Muscle of back (tissue), 11 donors: Measurements from ENCODE around the gene GABBR2. TPM values are rescaled to one million over a fixed set of nuclear protein-coding genes. Genes with fewer than 3 reads are reported as not detected.
A peak's percentile ranks its signal among the peaks of the same experiment; 100 is the strongest.
"Not testable (repeated sequence)": the region's sequence is repeated elsewhere in the genome, so short reads cannot be mapped to it uniquely, and the experiment has no call there.

Experiments
- DNase-seq, 3 donors: peaks; one replicate each; pipeline versions ENCODE4 v3.0.0 to v3.0.0-alpha.2; 2013
- polyA plus RNA-seq, 10 donors: library from polyadenylated mRNA; unstranded; fragments of 120-200 nt; gene quantifications; one replicate each; pipeline ENCODE4 v1.2.1, GENCODE V29; 2013; ENCODE audit not compliant: insufficient read length in 10 of 10

Gene GABBR2
- polyA plus RNA-seq, 10 donors = 0.38 to 1.7 (median 0.95) TPM

DNA sequence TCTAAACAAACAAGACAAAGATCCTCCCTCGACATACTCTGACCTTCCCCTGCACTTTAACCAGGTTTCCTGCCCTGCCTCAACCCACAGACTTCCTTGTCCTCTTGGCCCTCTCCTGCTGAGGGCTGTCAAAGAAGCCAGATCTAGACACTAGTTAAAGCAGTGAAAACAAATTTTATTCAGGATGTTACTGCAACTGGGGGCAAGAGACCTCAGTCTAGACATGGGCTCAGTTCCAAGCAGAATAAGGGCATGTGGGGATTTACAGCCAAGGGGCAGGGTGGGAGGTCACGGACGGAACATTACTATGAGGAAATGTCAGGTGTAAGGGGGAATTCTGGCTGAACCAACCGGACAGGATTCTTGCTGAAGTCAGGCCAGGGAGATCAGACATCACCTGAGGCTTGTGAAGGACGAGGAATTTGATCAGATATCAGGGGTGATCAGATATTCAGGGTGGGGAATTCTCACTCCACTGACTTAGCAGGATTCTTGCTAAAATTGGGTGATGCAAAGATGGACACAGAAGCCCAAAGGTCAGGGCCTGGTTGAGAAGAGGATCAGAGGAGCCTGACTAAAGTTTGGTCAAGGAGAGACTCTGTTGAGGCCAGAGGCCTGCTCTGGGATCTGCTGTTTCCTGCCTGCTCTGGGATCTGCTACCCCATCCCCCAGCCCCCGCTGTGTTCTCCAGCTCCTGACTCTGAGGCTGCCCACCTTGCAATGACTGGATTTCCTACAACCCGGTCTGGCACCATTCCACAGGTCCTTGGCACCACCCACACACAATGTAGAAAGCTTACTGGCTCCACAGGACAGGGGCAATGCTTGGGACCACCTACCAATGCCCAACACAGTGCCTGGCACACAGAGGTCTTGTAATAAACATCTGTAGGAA is 21.5 kb downstream of the GABBR2 start:
- no peak for DNase-seq

DNA sequence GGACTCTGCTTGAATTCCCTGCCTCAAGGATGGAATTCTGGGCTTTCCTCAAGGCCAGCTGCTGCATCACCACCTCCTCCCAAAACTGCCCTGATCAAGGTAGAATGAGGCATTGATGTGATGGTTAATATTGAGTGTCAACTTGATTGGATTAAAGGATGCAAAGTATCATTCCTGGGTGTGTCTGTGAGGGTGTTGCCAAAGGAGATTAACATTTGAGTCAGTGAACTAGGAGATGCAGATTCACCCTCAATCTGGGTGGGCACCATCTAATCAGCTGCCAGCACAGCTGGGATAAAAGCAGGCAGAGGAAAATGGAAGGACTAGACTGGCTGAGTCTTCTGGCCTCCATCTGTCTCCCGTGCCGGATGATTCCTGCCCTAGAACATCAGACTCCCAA is 23.9 kb downstream of the GABBR2 start:
- DNase-seq = not testable (repeated sequence)

DNA sequence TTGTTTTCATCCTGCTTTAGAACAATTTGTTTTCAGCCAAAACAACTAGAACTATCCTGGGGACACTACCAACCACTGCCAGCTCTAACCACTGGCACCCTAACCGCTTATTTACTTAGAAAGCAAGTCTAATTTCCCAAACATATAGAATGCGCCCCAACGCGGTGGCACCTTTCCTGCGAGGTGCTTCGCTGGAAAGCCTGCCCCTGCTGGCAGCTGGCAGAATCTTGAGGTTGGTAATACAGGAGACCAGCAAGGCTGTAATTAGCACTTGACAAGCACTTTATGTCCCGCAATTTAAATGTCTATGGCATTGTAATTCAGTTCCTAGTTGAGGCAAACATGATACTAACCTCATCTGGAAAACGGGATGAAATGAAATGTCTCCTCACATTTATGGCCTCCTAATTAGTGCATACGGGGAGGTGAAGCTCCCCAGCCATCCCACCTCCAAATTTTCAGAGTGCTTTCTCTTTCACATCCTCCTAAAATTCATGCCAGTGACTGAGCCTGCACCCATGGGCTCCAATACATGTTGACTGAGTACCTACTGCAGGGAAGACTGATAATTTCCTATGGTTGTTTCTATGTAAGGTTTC is 30.4 kb downstream of the GABBR2 start:
- DNase-seq = no peak

DNA sequence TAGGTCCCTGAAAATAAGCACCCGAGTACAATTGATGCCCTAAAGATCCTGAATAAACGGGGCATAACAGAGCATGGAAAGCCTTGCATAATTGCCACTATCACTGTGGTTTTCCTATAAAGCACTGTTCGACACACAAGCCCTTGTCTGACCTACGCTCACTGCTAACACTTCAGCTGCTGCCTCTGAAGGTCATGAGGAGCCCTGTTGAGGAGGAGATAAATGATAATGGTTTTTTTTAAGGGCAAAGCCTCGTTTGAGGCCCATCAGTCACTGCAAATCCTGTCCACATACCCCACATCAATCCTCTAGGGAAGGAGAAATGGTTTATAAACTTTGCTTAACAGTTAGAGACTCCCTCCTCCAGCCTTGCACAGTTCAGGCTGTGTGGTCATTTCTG is 35.1 kb downstream of the GABBR2 start:
- no peak for DNase-seq

DNA sequence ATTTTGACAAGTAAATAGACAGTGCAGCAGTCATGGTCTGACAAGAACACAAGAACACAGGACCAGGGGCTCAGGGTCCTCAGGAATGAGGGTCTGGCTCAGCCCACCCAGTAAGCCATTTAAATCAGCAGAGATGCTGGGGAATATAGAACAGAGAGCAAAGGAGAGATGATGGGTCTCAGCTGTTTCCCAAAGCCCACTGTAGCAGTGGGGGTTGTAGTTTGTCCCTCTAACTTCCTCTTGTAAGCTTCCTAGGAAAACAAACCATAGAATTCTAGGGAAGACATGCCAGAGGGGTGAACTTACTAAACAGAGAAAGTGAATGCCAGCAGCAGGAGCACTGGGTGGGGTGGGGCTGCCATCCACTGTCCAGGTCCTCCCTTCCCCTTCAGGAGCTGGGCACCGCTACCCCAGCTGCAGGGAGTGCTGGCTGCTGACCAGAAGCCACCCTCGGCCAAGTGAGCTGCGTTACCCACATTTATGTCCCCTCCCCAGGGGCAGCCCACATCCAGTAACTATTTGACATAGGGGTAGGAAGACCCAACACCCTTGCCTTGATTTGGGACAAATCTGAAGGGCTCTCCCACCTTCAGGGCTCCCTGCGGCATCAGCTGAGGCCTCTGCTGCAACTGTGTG is 41.6 kb downstream of the GABBR2 start:
- no peak for DNase-seq

DNA sequence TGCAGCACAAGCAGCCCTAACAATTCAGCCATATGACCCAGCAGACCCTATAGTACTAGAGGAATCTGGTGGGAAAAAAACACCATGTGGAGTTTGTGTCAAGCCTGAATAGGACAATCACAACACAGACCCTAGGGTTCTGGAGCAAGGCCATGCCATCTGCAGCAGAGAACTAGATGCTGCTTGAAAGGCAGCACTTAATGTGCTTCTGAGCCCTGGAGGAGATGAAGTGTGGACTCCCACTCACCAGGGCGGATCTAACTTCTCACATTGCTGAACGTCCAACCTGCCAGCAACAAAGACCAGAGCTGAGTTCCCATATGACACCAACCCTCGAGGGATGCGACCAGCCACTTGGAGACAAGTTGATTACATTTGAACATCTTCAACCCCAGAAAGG is 43.2 kb downstream of the GABBR2 start:
- no peak for DNase-seq

DNA sequence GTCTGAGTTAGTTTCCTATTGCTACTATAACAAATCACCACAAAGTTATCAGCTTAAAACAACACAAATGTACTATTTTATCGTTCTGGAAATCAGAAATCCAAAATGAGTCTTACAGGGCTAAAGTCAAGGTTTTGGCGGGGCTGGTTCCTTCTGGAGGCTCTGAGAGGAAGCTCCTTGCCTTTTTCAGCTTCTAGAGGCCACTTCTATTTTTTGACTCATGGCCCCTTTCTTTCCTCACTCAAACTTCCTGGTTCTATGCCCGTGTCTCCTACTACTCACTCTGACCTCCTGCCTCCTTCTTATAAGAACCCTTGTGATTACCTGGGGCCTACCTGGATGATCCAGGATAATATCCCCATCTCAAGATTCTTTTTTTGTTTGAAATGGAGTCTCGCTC is 48.2 kb downstream of the GABBR2 start:
- DNase-seq = no peak

DNA sequence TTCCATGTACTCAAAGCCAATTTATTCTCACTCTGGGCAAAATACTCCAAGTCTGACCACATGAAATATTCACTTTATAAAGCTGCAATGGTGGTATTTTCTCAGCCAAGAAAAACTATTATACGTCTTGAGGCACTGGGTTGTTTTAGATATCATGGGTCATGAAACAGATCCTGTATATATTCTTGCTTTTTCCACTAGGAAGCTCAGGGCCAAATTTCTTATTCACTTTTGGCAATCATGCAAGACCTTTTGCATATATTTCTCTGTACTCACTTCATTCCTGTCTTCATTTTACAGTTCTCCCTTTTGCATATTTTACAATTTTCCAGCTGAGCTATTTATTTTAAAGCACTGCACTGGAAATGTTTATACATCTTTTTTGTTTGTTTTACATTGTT is 49.8 kb downstream of the GABBR2 start:
- DNase-seq = peak; percentile 28 to 81 (median 78)

DNA sequence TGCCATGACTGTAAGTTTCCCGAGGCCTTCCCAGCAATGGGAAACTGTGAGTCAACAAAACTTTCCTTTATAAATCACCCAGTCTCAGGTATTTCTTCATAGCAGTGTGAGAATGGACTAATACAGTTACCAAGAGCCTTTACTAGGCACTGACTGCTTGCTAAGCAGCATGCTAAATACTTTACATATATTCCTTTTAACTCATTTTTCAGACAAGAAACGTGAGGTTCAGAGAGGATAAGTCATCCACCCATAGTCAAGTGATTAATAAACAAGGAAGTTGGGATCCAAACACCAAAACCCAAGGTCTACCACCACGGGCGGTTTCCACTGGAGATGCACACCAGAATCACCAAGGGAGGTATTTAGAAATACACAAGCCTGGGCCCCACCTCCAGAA is 50.8 kb downstream of the GABBR2 start:
- peak in 1 of 3 donors; percentile 7 for DNase-seq

DNA sequence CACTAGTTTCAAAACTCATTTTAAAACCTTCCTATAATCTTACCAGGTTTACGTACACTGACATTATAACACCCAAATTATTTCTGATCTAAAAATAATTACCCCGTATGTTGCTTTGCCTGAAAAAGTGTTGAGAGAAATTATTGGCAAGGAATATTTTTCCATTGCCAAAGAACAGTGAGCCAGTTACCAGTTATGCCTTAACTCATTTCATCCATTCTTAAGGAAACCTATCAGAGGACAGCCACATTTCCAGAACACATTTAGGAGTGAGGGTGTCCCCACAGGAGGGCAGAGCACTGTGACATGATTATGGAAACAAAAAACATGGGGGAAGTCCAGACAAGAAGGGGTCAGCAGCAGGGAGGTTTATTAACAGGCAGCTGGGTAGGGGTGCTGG is 52.2 kb downstream of the GABBR2 start:
- DNase-seq = no peak

DNA sequence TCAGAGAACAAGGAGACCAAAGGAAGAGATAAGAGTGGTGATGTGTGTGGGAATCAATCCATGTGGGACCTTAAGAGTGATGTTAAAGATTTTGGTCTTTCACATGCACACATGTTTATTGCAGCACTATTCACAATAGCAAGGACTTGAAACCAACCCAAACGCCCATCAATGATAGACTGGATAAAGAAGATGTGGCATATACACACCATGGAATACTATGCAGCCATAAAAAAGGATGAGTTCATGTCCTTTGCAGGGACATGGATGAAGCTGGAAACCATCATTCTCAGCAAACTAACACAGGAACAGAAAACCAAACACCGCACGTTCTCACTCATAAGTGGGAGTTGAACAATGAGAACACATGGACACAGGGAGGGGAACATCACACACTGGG is 53.3 kb downstream of the GABBR2 start:
- DNase-seq = not testable (repeated sequence)

DNA sequence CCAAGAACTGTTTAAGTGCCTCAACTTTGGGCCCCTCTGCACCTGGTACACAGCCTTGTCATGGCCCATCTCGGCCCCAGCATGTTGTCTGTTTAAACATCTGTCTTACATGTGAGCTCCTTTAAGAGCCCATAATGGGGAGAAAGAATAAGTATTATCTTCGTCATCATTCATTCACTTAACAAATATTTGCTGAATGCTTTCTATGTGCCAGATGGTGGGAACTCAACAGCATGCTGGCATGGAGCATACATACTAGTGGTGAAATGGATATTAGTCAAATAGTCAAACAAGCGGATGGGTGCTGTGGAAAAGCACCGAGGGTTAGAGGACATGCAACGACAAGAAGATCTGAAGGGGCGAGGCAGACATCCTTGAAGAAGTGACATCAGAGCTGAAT is 54.5 kb downstream of the GABBR2 start:
- peak in 1 of 3 donors; percentile 62 for DNase-seq

DNA sequence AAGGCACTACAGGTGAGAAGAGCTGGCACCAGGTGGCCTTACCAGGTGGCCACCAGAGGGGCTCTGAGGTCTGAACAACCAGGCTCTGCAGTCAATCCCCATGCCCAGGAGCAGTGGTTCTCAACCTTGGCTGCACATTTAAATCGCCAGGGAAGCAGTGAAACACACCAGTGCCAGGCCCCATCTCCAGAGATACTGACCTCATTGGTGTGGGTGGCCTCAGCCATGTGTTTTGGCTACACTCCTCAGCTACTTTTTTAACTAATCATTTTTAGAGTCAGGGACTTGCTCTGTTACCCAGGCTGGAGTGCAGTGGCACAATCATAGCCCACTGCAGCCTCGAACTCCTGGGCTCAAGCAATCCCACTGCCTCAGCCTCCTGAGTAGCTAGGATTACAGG is 56.0 kb downstream of the GABBR2 start:
- no peak for DNase-seq

DNA sequence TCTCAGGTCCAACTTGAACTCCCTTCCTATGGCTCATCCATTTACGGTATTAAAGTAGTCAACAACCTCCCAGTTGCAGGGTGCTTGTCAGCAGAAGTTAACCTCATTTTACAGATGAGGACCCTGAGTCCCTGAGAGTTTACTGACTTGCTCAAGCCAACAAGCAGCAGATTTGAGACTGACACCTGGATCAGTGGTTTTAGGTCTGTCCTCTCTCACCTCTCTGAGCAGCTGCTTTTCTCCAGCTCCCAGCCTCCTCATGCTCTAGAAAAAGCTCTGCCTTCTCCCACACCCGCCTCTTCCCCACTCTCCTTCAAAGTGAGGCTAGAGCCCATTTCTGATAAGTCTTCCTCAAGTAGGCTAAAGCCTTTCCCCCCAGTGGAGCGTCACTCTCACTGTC is 56.4 kb downstream of the GABBR2 start:
- DNase-seq = no peak

DNA sequence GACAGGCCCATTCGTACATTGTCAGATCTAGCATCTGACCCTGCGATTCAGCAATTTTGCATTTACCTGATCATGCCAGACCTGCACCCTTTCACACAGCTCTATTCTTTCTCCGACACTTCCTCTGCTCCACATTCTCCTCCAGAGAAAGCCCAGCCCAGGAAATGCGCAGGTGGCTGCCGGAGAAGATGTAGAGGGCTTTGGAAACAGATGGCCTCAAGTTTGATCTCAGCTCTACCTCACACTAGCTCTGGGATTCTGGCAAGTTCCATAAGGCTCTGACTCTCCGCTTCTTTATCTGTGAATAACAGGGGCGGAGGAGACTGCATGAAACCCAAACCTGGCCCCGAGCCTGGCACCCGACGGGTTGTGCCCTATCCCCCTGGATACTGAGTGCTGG is 61.5 kb downstream of the GABBR2 start:
- no peak for DNase-seq

DNA sequence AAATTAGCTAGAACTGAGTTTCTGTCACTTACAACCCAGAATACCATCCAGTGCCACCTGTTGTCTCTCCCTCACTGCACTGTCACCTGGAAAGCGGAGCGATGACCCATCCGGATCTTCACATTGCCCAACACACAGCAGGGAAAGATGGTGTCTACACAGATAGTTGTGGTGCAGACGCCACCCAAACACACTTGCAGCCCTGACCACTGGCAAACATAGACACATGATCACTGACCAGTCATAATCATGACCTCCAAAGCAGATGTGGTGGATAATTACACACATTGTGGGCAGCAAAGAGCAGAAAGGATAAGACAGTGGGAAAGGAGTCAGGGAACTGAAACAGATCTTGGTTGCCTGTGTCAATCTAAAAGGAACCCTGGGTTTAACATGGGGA is 64.7 kb downstream of the GABBR2 start:
- no peak for DNase-seq

DNA sequence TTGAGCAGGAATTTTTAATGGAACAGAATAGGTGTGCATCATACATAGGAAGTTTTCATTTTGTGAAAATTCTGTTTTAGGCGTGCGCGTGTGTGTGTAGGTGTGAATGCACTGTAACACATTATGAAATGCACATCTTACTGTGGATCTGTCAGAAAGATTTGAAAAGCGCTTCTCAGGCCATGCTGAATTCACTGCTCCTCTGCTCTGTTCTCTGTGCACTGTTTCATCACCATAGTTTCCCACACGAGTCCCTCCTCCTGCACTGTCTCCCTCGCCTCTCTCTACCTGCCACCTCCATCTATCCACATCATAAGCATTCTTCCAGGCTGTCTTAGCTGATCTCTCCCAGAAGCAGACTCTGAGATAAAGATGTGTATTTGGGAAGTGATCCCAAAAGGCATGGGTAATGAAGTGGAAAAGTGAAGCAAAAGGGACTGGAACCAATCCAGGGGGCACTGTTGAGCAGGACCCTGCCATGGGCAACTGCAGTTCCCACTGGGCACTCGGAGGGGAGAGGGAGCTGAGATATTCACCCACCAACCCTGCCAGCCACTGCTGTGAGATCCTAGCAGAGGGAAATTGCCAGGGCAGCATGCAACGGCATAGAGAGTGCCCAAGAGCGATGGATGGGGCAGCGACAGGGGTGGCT is 65.9 kb downstream of the GABBR2 start:
- DNase-seq = no peak

DNA sequence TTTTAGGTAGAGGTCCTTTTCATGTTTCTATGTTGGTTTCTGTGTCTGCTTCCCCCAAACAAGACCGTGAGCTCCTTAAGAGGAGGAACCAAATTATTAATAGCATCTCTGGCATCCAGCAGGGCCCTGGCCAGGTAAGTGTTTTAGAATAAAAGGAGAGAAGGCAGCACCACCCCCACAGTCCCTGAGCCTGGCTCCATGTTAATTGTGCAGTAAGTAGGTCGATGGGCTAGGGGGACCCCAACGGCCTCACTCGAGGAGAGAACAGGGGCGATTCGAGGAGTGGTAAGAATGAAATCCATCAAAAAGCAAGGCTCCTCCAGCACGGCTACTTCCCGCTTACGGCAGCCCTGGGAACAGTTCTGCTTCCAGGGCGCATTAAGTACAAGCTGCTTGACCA is 67.0 kb downstream of the GABBR2 start:
- DNase-seq = no peak

DNA sequence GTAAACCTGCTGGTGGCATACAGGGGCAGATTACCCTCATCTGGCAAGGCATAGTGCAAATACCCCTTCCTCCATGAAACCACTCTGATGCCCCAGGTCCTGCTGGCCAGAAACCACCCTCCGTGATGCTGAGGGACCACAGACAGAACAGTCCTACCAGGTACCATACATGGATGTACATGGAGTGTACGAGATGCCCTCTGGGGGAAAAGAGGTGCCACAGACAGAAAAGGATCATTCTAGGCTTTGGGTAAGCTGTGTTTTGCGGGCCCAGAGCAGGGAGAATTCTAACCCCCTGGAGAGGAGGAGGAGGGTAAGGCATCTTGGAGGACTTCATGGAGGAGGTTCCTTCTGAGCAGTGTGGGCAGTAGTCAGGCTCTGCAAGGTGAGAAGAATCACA is 68.3 kb downstream of the GABBR2 start:
- no peak for DNase-seq

DNA sequence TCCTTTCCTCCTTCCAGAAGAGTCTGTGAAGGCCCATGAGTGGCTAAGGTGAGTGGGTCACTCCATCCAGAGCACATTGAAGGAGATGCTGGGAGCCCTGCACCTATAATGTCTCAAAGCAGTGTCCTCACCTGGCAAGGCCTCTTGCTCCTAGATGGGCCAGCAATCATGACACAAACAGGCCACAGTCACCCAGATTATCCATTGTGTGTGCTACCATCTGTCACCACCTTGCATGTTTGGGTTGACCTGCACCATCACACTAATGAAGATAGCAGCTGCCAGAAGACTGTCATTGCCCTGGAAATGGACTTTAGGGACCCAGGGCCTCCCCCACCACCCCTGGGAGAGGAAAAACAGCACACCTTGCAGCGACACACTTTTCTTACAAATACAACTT is 69.6 kb downstream of the GABBR2 start:
- DNase-seq = no peak

DNA sequence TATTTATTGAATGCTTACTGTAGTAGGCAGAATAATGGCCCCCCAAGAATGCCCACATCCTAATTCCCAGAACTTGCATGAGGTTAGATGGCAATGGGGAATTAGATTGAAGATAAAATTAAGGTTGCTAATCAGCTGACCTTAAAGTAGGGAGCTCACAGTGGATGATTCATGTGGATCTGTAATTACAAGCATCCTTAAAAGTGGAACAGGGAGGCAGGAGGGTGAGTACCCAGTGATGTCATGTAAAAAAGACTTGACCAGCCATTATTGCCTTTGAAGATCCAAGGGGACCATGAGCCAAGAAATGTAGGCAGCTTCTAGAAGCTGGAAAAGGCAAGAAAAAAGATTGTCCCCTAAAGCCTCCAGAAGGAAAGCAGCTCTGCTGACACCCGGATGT is 71.4 kb downstream of the GABBR2 start:
- no peak for DNase-seq

DNA sequence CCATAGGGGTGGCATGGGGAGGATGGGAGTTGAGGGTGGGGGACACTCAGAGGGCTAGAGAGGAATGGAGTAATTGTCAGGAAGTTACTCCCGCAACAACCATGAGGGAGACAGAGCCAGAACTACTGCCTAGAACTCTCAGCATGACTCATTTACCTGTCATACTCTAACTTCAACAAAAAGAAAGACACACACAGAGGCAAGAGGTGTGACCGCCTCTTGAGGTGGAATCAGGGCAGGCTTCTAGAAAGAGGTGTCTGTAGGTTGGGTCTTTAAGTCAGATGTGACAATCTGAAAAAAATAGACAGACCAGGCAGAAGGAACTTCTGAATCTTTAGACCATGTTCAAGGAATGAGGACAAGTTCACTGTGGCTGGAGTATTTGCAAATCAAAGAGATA is 73.4 kb downstream of the GABBR2 start:
- DNase-seq = no peak
